ENCODE data around the gene SFXN2. TPM values are rescaled to one million over a fixed set of nuclear protein-coding genes. Genes with fewer than 3 reads are reported as not detected.

Gene SFXN2
- total RNA-seq, 2 experiments from 2014 or later, result 6.4 to 7.6 TPM

DNA sequence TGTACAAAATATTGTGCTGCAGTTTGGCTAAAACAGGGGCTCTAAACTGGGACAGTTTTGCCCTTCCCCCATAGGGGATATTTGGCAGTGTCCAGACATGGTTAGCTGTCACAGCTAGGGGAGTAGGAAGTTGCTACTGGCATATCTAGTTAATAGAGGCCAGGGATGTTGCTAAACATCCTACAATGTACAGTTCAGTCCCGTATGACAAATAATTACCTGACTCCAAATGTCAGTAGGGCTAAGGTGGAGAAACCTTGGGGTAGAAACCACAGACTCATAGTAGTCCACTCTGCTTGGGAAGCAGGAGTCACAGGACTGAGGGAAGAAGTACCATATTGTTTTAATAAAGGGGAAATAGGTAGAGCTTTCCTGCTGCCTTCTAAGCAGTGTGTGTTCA lies 69.1 kb downstream of the SFXN2 start:
- ChIA-PET POLR2A (no interaction called here), CTCF (interaction anchor here (0.5 to 1.0 kb wide), 2 partner anchors 301 to 707 kb away, joined by 3 to 4 read pairs; no protein-coding TSS in a partner anchor)
- peaks cover 30% of the 10 kb centered on the region for H3K36me3 Mint-ChIP-seq (ENCODE audit: low read depth)
- Histone ChIP-seq H3K27me3 (ENCODE audit: control insufficient read depth in 1 of 2, insufficient read depth in 2 of 2, low read length in 2 of 2) (no peaks in the 10 kb centered on the region), H3K27ac (ENCODE audit: low read depth in 1 of 2, low read length in 2 of 2) (no peak overlapping the region), H3K9me3 (ENCODE audit: control insufficient read depth in 1 of 2, insufficient read depth in 1 of 2, low read length in 2 of 2) (no peaks in the 10 kb centered on the region), H3K4me3 (ENCODE audit: low read length) (no peak overlapping the region), H3K36me3 (ENCODE audit: insufficient read depth, low read length) (peaks cover 7% of the 10 kb centered on the region), H3K4me1 (ENCODE audit: insufficient read depth, low read length) (peaks cover 26% of the 10 kb centered on the region)
- no peak overlapping the region for H3K4me3 Mint-ChIP-seq
- H3K27me3 Mint-ChIP-seq, result no peaks in the 10 kb centered on the region
- DNase-seq (no peak), ATAC-seq (ENCODE audit: poor library complexity) (no peak)
- H3K9me3 Mint-ChIP-seq, result no peaks in the 10 kb centered on the region
- H3K4me1 Mint-ChIP-seq (ENCODE audit: low read depth), result peaks cover 55% of the 10 kb centered on the region
- peak overlapping the region; percentile 38 for H3K27ac Mint-ChIP-seq
- TF ChIP-seq CTCF (IDR thresholded peaks at IDR 0.05), result no peak
- intact Hi-C loops (cut with DNase I, micrococcal nuclease), result no loop called here

- intact Hi-C loops (cut with DNase I, micrococcal nuclease), result no loop called here
- no peak for TF ChIP-seq CTCF (IDR thresholded peaks at IDR 0.05)
- Histone ChIP-seq H3K27me3 (ENCODE audit: control insufficient read depth in 1 of 2, insufficient read depth in 2 of 2, low read length in 2 of 2) (no peaks in the 10 kb centered on the region), H3K9me3 (ENCODE audit: control insufficient read depth in 1 of 2, insufficient read depth in 1 of 2, low read length in 2 of 2) (no peaks in the 10 kb centered on the region), H3K4me1 (ENCODE audit: insufficient read depth, low read length) (peaks cover 20% of the 10 kb centered on the region), H3K27ac (ENCODE audit: low read depth in 1 of 2, low read length in 2 of 2) (no peak overlapping the region), H3K4me3 (ENCODE audit: low read length) (no peak overlapping the region), H3K36me3 (ENCODE audit: insufficient read depth, low read length) (peaks cover 7% of the 10 kb centered on the region)
- no peaks in the 10 kb centered on the region for H3K27me3 Mint-ChIP-seq
- ChIA-PET POLR2A (interaction anchor here (0.6 kb wide), 1 partner anchor 19 kb away, joined by 3 read pairs; no protein-coding TSS in a partner anchor), CTCF (no interaction called here)
- peaks cover 28% of the 10 kb centered on the region for H3K36me3 Mint-ChIP-seq (ENCODE audit: low read depth)
- H3K4me1 Mint-ChIP-seq (ENCODE audit: low read depth), result peaks cover 39% of the 10 kb centered on the region
- DNase-seq (peak in 3 of 14 experiments; percentile 15 to 60 (median 49)), ATAC-seq (ENCODE audit: poor library complexity) (no peak)
- H3K4me3 Mint-ChIP-seq, result no peak overlapping the region
- peak overlapping the region; percentile 45 for H3K27ac Mint-ChIP-seq
- H3K9me3 Mint-ChIP-seq, result peaks cover 8% of the 10 kb centered on the region
These were observed 71.4 kb downstream of the SFXN2 start for GRCh38 chr10:102785818-102786217.

DNA sequence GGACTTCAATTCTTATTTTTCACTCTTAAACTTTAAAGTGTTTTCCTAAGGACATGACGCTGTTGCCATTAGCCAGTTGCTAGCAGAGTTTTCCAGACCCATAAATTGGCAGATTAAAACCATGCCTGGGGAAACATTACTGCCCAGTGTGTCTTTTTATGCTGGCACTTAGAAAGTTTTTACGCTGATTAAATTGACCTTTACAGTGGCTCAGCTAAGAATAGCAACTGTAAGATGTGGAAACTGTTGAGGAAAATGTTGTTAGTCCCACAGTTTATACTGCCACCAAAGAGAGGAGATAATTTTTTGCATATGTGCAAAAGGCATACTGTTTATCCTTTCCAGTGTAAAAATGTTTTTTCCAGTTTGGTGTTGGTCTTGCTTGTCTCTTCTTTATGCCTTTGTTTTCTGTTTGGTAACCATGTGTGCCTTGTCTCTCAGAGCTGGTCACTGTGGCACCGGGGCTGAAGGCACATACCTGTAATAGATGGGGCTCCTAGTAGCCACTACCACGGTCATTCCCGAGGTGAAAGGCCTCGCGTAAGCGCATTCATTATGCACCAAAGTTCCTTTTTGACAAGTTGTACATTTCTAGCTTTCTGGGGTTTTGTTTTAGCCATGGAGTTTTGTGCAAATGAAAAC lies 77.4 kb downstream of the SFXN2 start:
- H3K27ac ChIP-seq (ENCODE audit: low read depth in 1 of 2, low read length in 2 of 2), result no peak overlapping the region
- no peaks in the 10 kb centered on the region for H3K9me3 ChIP-seq (ENCODE audit: control insufficient read depth in 1 of 2, insufficient read depth in 1 of 2, low read length in 2 of 2)
- TF ChIP-seq CTCF (IDR thresholded peaks at IDR 0.05), result no peak
- H3K4me3 ChIP-seq (ENCODE audit: low read length), result no peak overlapping the region
- ChIA-PET POLR2A (no interaction called here), CTCF (interaction anchor here (0.6 kb wide), 1 partner anchor 889 kb away, joined by 3 read pairs; no protein-coding TSS in a partner anchor)
- no peak for DNase-seq
- no peaks in the 10 kb centered on the region for H3K27me3 ChIP-seq (ENCODE audit: control insufficient read depth in 1 of 2, insufficient read depth in 2 of 2, low read length in 2 of 2)
- peaks cover 8% of the 10 kb centered on the region for H3K9me3 Mint-ChIP-seq
- H3K36me3 ChIP-seq (ENCODE audit: insufficient read depth, low read length), result peaks cover 11% of the 10 kb centered on the region
- H3K4me1 Mint-ChIP-seq (ENCODE audit: low read depth), result peaks cover 45% of the 10 kb centered on the region
- no peak overlapping the region for H3K4me3 Mint-ChIP-seq
- intact Hi-C loops (cut with DNase I, micrococcal nuclease), result loop anchor here in 1 of 2 experiments (5.0 kb wide), 1 partner anchor 40 kb away; no protein-coding TSS in a partner anchor
- peaks cover 45% of the 10 kb centered on the region for H3K36me3 Mint-ChIP-seq (ENCODE audit: low read depth)
- no peaks in the 10 kb centered on the region for H3K27me3 Mint-ChIP-seq
- H3K4me1 ChIP-seq (ENCODE audit: insufficient read depth, low read length), result peaks cover 18% of the 10 kb centered on the region
- H3K27ac Mint-ChIP-seq, result no peak overlapping the region
- no peak for ATAC-seq (ENCODE audit: poor library complexity)

Other genes starting within 250 kb of the SFXN2 start
- 10 to 100 TPM; 43.3 to 46.3 TPM for gene ACTR1A, start 211.9 kb upstream of the SFXN2 start, total RNA-seq
- gene SUFU, start 210.7 kb upstream of the SFXN2 start, total RNA-seq, result 1 to 10 TPM; 6.7 to 7.3 TPM
- gene TRIM8, start 70.2 kb upstream of the SFXN2 start, total RNA-seq, result 10 to 100 TPM; 80.9 to 81.6 TPM
- gene ARL3, start 239 bp upstream of the SFXN2 start, total RNA-seq, result 1 to 10 TPM in 1 of 2 experiments, under 1 TPM in 1; 0.99 to 1.3 TPM
- gene WBP1L, start 29.3 kb downstream of the SFXN2 start, total RNA-seq, result 1 to 10 TPM; 6.1 to 6.5 TPM
- not detected for gene CYP17A1, start 122.8 kb downstream of the SFXN2 start, total RNA-seq
- gene BORCS7, start 139.6 kb downstream of the SFXN2 start, total RNA-seq, result 10 to 100 TPM; 10.6 to 11.6 TPM
- under 1 TPM; 0.67 to 0.77 TPM for gene AS3MT, start 154.8 kb downstream of the SFXN2 start, total RNA-seq
- gene CNNM2, start 203.7 kb downstream of the SFXN2 start, total RNA-seq, result 1 to 10 TPM; 8.4 to 8.9 TPM

Measured in CD4-positive, alpha-beta T cell (primary cell).